Stimulated activated CD8-positive, alpha-beta memory T cell treated with anti-CD3 and anti-CD28 coated beads, Interleukin-2, amount 100 ng/mL, for 1 hour (primary cell): ENCODE measurements around the gene NFS1.
"Not testable (repeated sequence)": the region's sequence is repeated elsewhere in the genome, so short reads cannot be mapped to it uniquely, and the experiment has no call there.

ENCODE experiments used
- DNase-seq, 2 donors: peaks; one replicate each; pipeline ENCODE4 v3.0.0-alpha.2; 2020; ENCODE audit warnings: low read depth in 2 of 2

NFS1 gene

DNA sequence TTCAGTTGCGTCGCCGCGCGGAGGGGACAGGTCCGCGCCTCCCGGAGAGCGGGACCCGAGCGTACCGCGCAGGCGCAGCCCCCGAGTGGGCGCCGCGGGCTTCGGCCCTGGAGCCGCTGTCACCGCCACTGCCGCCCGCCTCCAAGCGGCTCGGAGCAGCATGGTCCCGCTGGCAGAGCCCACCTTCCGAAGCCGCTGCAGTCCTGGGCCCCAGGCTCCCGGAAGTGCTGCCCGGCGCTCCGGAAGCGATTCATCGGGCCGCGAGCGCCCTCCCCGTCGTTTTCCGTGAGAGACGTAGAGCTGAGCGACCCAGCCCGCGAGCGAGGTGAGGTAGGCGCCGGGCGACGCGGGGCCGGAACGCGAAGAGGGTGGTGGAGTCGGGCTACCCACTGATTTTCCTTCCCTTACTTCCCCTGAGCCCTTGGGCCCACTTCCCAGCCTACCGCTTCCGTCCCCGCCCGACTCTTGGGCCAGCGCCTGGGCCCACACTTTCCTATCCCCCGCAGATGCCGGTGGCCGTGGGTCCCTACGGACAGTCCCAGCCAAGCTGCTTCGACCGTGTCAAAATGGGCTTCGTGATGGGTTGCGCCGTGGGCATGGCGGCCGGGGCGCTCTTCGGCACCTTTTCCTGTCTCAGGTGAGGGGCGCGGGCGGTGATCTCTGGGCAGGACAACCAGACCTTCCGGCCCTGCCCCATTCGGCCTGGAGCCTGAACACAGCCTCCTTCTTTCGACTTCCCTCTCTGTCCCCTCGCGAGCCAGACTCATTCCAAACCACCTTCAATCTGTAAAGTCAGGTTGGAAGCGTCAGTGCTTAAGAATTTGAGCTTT, at the start of gene NFS1, which contains the start of gene ROMO1:
TSS of gene NFS1 (minus strand) at position 226 of the 830 bp plus-strand sequence. CDS start at position 162, 64 bp downstream.
TSS of gene ROMO1 (plus strand) at position 279 of the 830 bp plus-strand sequence. CDS start at position 507, 228 bp downstream.
- DNase-seq, result peak; percentile 66 to 75

DNA sequence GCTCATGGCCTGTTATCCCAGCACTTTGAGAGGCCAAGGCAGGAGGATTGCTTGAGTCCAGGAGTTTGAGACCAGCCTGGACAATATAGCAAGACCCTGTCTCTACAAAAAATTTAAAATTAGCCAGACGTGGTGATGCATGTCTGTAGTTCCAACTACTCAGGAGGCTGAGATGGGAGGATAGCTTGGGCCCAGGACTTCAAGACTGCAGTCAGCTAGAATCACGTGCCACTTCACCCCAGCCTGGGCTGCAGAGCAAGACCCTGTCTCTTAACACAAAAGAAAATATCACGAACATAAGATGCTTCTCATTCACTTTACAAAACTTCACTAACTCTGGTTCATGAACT, 45.3 kb upstream of the NFS1 start:
- not testable (repeated sequence) for DNase-seq

DNA sequence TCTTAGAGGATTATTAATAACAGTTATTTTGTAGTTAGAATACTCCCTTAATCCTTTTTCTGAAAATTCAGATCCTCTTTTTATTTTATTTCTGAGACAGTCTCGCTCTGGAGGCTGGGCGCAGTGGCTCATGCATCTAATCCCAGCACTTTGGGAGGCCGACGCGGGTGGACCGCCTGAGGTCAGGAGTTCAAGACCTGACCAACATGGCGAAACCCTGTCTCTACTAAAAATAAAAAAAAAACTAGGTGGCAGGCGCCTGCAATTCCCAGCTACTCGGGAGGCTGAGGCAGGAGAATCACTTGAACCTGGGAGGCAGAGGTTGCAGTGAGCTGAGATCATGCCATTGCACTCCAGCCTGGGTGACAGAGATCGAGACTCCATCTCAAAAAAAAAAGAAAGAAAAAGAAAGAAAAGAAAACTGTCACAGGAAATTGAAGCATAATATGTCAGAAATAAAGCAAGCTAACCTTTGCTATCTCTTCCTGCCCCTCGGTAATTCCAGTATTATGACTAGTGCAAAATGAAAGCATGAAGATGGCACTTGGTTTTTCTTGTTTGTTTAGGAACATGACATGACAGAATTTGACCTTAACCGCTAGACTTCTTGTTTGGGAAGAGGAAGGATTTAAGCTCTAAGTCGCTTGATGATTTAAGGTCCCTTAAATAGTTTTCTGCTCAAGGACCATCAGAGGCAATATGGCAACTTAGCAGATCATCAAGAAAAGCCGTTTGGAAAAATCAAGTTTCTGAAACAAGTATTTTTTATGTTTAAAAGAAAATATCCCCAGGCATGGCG, 44.7 kb upstream of the NFS1 start:
- DNase-seq, result no peak

DNA sequence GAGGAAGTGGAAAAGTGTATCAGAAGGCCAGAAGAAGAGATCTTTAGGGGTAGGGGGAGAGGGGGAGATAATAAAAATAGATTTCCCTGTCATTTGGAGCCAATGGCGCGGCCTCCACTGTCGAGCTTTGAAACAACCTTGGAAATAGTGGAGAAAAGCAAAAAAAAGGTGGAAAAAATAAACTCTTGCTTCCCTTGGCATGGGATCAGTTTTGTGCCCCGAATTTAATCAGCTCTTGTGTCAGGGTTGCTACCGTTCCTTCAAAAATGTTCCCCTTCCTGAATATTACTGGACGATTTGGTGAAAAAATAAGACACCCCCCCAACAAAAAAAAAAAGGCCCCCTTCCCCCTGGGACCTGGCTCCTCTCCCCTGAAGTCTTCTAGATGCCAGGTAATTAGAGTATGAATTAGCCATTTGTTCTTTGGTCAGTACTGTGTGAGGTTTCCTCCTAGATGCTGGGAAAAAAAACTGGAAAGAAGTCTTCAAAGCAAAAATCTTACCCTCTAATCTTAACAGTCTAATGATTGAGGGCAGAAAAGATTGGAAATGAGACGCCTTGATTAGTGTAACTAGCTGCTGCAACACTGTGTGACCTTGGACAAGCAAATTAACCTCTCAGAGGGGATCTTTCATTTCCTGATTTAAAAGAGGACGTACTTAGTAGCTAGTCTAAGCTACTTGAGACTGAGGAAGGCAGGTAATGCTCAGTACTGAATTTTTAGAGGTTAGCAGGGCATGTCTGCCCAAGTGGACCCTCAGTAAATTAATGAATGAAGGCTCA, 43.8 kb upstream of the NFS1 start:
- no peak for DNase-seq

DNA sequence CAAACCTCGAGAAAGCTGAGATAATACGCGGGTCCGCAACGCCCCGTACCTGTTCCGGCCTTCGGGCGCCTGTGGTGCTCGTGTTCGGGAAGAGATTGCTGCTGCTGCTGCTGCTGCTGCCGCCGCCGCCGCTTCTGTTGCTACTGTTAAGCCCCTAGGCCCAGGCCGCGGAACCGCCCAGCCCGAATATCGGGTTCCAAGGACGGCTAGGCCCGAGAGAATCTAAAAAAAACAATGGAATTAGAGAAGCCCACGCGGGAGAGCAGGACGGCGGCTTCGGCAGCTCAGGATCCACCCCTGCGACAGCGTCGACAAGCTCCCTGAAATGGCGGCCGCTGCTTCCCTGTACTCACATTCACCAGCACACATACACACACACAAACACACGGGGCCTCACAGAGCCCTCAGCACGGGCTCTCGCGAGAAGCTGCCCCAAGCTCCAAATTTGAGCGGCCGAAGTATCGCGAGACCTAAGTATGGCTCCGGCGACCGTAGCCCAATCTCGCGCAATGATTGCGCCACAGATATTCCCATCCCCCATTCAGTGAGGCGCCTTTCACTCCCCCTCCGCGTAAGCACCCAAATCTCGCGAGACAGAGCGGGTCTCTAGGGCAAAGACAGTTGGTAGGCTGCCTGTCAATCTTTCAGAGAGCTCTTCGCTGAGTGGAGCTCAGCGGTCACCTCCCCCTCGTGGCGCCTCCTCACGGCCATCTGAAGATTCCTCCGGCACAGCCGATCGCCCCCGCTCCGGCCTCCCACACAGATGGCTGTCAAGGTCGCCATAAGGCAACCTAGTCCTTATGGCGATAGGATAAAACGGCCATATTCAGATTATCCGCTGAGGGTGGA, 43.0 kb upstream of the NFS1 start, which contains the start of gene RBM39:
TSS of gene RBM39 (minus strand) at position 369 of the 849 bp plus-strand sequence. CDS start 1,386 bp downstream, outside the sequence.
- peak; percentile 96 to 98 for DNase-seq

DNA sequence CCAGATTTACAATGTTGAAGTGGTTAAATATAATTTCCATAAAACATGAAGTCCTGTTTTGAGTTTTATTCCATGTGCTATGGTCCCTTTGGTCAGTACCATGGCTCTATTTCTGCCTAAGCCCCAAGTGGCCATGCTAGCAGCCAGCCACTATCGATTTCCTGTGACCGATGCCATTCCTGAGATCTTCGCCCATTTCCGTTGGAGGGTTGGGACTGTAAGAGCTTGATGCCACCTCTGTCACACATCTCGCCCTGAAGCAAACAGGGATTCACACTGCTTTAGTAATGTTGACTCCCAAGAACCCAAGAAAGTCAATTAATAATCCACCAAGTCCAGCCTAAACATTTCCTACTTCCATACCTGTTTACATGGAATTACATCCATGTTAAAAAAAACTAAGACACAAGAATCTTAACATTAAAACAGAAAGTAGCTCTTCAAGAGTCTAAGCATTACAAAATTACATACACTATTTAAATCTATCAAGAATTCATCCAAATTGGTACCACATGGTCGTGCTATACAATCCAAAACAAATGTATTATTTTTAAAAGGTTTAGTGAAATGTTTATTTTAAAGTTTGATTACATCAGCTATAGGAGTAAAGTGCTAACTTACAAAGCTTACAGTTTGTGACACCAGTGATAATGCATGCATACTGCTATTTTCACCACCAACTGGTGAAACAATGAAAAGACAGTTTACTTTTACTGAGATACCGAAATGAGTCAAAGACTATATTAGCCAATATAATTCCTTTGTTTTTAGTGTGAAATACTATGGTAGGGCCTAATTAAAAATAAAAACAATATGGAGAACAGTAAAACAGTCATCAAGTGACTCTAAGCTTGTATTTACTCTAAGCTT, 40.4 kb upstream of the NFS1 start:
- DNase-seq, result no peak

DNA sequence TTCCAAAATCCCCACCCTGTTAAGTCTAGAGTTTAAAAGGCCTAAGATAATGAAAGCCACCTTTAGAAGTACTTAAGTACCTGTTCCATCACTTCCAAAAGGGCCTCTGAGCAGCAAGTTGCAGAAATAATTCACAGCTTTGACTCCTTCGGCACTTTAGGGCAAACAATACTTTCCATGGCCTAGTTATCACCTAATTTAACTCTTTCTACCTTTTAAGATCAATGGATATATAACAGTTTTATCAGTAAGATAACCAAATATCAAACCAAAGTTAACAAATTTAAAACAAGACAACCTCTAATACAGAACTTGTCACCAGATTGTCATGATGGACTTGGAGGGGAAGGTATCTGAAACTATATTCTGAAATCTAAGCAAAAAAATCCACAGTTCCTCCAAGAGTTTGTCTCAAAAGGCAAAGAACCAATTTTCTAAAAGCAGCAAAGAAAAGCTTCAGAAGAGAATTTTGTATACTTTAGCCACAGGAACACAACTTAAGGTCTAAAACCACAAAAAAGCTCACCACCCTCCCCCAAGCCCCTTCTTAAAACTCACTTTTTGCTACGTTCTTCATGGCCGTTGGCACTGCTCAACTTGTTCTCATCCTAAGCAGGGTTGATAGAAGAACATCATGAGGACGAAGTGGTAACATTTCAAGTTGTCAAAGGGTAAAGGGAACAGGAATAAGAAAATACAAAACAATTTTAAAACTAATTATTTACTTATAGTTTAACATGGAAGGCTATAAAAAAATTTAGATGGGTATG, 39.4 kb upstream of the NFS1 start:
- DNase-seq, result no peak

DNA sequence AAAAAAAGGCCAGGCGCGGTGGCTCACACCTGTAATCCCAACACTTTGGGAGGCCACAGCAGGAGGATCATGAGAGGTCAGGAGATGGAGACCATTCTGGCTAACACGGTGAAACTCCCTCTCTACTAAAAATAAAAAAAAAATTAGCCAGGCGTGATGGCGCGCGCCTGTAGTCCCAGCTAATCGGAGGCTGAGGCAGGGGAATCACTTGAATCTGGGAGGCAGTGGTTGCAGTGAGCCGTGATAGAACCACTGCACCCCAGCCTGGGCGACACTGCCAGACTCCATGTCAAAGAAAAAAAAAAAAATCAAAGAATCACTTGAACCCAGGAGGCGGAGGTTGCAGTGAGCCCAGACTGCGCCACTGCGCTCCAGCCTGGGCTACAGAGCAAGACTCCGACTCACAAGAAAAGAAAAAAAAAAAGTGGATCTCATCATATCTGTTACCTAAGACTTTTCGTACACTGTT, 38.7 kb upstream of the NFS1 start:
- no peak for DNase-seq

DNA sequence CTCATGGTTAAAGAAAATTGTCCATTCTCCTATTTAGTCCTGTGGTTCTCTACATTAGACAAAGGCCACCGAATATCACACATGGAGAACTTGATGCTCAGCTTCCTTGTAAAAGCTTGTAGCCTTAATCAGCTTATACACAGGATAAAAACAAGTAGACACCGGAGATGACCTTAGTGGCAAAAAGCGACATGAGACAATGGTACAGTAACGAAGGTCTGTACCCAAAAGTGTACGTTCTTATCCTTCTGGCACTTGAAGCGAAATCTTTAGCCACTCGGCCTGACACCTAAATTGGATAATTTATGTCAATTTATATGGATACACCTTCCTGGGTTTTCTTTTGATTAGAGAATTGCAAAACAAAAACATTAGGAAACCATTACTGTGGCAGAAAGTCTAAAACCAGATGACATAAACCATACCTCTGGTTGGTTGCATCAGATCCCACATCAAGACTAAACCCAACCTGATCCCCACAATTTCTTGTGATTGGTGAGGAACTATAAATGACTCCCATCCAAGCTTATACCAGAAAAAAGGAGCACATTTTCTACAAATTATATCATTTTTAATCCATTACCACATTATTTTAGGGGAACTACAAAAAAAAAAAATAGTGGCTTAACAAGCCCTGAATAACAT, 36.8 kb upstream of the NFS1 start:
- DNase-seq, result no peak

DNA sequence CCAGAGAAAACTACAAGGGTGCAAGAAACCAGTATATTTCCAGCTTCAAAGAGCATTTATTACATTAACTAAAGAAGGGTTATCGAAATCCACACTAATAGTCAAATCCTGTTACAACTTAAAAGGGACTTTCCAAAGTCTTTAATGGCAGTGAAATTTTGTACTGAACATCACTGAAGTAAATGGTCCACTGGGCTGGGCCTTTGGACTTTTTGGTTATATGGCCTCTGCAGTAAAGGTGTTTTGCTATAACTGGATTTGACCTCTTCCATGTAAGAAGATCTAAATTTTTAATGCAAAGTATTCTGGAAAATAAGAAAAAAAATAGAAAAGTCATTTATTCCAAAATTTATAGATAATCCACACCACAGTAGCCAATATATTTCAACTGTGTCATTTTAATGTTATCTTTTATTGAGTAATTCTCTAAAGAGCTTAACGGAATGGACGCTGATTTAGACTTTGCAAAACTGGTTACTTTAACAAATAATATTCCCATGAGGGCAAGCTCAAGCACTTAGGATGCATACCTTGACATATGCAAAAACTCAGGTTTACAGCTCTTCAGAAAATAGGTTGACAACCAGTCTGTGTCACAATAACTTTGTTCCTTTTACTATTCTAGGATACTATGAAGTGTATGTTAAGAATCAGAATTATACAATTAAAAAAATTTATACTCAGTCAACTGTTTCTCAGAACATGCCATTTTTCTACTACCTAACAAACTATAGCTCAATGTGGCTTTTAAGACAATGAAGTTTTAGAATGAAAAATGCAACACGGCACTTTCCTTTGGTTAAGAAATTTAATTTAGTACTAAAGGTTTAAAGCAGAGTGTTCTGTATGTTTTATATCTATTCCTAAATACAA, 35.9 kb upstream of the NFS1 start:
- no peak for DNase-seq

DNA sequence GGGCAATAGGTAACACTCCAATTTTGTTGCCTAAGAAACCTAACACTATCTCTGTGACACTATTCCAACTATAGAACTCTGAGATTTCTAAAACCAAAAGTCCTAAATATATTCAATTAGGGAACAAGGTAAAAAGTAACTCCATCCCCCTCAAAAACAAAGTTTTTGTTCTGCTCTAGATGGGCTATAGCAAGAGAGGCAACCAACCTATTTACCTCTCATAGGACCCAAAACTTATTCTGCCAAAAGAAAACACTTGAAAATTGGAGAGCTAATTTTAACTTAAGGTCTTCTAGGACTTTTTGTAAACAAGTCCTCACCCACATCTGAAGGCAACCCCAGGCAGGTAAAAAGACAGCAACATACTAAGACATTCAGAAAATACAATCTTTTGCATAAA, 35.2 kb upstream of the NFS1 start:
- DNase-seq, result no peak

DNA sequence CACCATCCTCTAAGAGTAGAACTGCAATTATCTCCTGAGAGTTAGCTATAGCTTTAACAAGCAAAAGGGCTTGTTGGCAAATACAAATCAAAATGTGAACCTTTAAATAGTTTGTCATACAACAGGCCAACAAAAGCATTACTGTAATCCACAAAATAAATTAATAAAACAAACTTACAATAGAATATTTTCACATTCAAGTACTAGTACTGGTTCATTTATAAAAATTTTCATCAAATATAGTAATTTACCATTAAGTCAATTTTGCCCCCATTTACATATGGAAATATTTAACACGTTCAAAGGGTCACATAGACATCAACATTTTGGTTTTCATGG, 33.5 kb upstream of the NFS1 start:
- no peak for DNase-seq

DNA sequence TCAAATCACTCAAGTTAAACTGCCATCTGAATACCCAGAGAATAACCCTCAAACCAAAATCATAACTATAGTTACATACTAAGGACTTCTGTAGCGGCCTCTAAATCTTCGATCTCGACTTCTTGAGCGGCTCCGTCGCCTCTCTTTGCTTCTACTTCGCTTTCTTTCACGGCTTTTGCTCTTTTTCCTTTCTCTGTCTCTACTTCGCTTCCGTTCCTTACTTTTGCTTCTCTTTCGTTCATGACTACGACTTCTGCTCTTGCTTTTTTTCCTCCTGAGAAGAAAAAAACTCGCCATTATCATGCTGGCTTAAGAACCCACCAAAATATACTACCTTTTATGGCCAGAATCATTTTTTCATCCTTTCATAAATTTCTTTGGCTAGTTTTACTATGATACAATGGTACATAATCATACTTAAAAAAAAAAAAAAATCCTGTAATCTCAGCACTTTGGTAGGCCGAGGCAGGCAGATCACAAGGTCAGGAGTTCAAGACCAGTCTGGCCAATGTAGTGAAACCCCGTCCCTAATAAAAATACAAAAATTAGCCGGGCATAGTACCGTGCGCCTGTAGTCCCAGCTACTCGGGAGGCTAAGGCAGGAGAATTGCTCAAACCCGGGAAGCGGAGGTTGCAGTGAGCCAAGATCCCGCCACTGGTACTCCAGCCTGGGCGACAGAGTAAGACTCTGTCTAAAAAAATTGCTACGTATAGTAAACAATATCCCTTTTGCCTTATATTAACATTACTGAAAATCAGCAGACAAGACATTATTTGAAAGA, 32.9 kb upstream of the NFS1 start:
- no peak for DNase-seq

DNA sequence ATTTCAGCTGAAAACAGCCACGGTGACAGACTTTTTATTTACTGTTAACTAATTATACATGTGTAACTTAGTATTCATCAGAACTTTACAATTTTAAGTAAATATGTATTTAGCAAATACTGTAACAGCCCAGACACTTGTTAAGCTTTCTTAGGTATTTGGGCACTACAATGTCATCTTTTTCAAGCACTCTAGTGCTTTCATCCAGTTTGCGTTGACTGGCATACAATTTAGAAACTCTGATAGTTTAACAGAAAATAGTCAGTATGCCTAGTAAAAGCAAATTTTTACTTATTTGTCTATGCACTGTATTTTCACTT, 32.3 kb upstream of the NFS1 start:
- DNase-seq, result no peak

DNA sequence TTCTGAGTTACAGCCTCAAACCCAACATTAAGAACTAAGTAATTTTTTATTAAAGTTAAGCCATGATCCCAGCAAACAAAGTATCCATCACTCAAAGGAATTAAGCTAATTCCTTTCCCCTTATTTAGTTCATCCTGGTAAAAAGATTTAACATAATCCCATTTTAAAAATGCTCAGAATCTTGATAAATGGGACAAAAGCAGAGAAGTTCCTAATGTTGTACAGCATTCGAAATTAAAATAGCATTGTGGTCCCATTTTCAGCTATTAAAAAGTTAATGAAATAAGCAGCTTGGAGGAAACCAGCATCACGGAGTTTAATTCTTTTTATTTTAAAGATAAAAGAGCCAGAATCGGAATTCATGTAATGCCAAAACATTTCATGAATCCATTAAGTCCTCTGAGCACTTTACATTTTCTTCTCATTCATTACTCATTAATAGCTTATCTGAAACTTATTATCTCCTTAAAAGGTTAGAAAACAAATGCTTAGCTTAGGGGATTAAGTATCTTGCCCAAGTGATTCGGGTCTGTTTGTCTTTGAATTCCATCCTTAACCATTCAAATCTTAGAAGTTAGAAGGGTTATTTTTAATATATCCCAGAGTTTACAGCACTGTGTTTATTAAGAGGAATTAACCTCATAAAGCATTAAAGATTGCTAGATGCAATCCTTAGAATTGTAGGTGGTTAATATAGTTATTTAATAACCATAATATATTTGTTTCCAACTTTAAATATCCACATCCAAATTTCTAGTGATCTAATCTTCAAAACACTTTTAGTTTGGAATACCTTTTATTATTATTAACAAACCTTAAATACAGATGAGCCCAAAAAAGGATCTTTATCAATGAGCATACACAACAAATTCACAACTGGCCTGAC, 31.7 kb upstream of the NFS1 start:
- no peak for DNase-seq
